Vagina (tissue), 2 donors: ENCODE measurements around the gene ITM2B. TPM values are rescaled to one million over a fixed set of nuclear protein-coding genes. Genes with fewer than 3 reads are reported as not detected.

ENCODE experiments used
- DNase-seq, 2 donors: peaks; one replicate each; pipeline ENCODE4 v3.0.0-alpha.2; 2017; ENCODE audit errors: extremely low spot score in 2 of 2
- H3K27ac ChIP-seq: fragments of 200-600 bp; sonication (generic); one replicate; pipeline ENCODE4 v1.5.1; 2019
- H3K27me3 ChIP-seq: fragments of 200-600 bp; sonication (generic); one replicate; pipeline ENCODE4 v1.5.1; 2019
- H3K36me3 ChIP-seq, 2 donors: fragments of 200-600 bp; sonication (generic); one replicate each; pipeline ENCODE4 v1.5.1; 2017 to 2019
- H3K4me1 ChIP-seq: fragments of 200-600 bp; sonication (generic); one replicate; pipeline ENCODE4 v1.5.1; 2019
- H3K4me3 ChIP-seq, 2 donors: fragments of 200-600 bp; sonication (generic); 1 replicate in 1 of 2; 2 replicates in 1 of 2; pipeline ENCODE4 v1.5.1; 2016 to 2019
- H3K9me3 ChIP-seq: fragments of 200-600 bp; sonication (generic); one replicate; pipeline ENCODE4 v1.5.1; 2019
- CTCF ChIP-seq, 3 experiments: fragments of 450-650 bp in 2 of 3; fragments of 200-600 bp in 1 of 3; sonication (generic) in 1 of 3; IDR thresholded peaks; one replicate each; pipeline ENCODE4 v1.5.1; 2017 to 2019; ENCODE audit warnings: antibody characterized with exemption in 3 of 3, mild to moderate bottlenecking in 2 of 3, moderate library complexity in 2 of 3
- POLR2A ChIP-seq, 2 donors: fragments of 450-650 bp; IDR thresholded peaks; one replicate each; pipeline ENCODE4 v1.6.1; 2017; ENCODE audit warnings: antibody characterized with exemption in 2 of 2, mild to moderate bottlenecking in 2 of 2, moderate library complexity in 2 of 2
- POLR2AphosphoS5 ChIP-seq, 2 donors: sonication (generic); formaldehyde crosslinking; IDR thresholded peaks; one replicate each; pipeline ENCODE4 v1.9.0; 2017; ENCODE audit warnings: antibody characterized with exemption in 2 of 2, mild to moderate bottlenecking in 2 of 2, low read depth in 1 of 2; ENCODE audit not compliant: insufficient read depth in 1 of 2
- intact Hi-C: fragments of 100-400 bp; cut with DNase I; formaldehyde crosslinking; loops from one replicate; pipeline ENCODE4 v1.15.1; 2023
- total RNA-seq: library from RNA; depleted of rRNA; stranded (reverse); fragments of >200 nt; gene quantifications from one replicate; pipeline ENCODE4 v1.2.3, GENCODE V29; 2016

ITM2B gene
- total RNA-seq, 1 donor from 2014 or later = 475 TPM

GRCh38 chr13:48258002-48258401, 25.0 kb downstream of the ITM2B start:
- intact Hi-C loops = no loop called here
- no peak overlapping the region for H3K4me3 ChIP-seq
- H3K36me3 ChIP-seq = peaks cover 0 to 93% of the 10 kb centered on the region in 2 donors
- H3K27me3 ChIP-seq = no peaks in the 10 kb centered on the region
- no peak for DNase-seq
- TF ChIP-seq POLR2AphosphoS5 (IDR thresholded peaks at IDR 0.05; ENCODE audit: insufficient read depth in 1 of 2, low read depth in 1 of 2) (no peak), POLR2A (IDR thresholded peaks at IDR 0.05) (no peak), CTCF (IDR thresholded peaks at IDR 0.05) (no peak)
- no peak overlapping the region for H3K27ac ChIP-seq
- H3K4me1 ChIP-seq = peaks cover 26% of the 10 kb centered on the region
- H3K9me3 ChIP-seq = no peaks in the 10 kb centered on the region

- H3K36me3 ChIP-seq = peaks cover 0 to 97% of the 10 kb centered on the region in 2 donors
- H3K9me3 ChIP-seq = no peaks in the 10 kb centered on the region
- no peak overlapping the region for H3K27ac ChIP-seq
- TF ChIP-seq POLR2AphosphoS5 (IDR thresholded peaks at IDR 0.05; ENCODE audit: insufficient read depth in 1 of 2, low read depth in 1 of 2) (no peak), CTCF (IDR thresholded peaks at IDR 0.05) (no peak), POLR2A (IDR thresholded peaks at IDR 0.05) (no peak)
- no peaks in the 10 kb centered on the region for H3K27me3 ChIP-seq
- intact Hi-C loops = no loop called here
- no peak for DNase-seq
- H3K4me1 ChIP-seq = peaks cover 29% of the 10 kb centered on the region
- no peak overlapping the region for H3K4me3 ChIP-seq
Measured at GRCh38 chr13:48258430-48258829, 25.4 kb downstream of the ITM2B start.

GRCh38 chr13:48260970-48261369, 28.0 kb downstream of the ITM2B start:
- no peaks in the 10 kb centered on the region for H3K27me3 ChIP-seq
- TF ChIP-seq POLR2AphosphoS5 (IDR thresholded peaks at IDR 0.05; ENCODE audit: insufficient read depth in 1 of 2, low read depth in 1 of 2) (no peak), POLR2A (IDR thresholded peaks at IDR 0.05) (no peak), CTCF (IDR thresholded peaks at IDR 0.05) (no peak)
- no peak overlapping the region for H3K4me3 ChIP-seq
- no peak overlapping the region for H3K27ac ChIP-seq
- no peaks in the 10 kb centered on the region for H3K9me3 ChIP-seq
- DNase-seq = no peak
- intact Hi-C loops = no loop called here
- peaks cover 0 to 95% of the 10 kb centered on the region in 2 donors for H3K36me3 ChIP-seq
- H3K4me1 ChIP-seq = peaks cover 36% of the 10 kb centered on the region

GRCh38 chr13:48263196-48263595, 30.2 kb downstream of the ITM2B start:
- no peak for DNase-seq
- Histone ChIP-seq H3K4me3 (no peak overlapping the region), H3K27me3 (no peaks in the 10 kb centered on the region), H3K27ac (no peak overlapping the region), H3K36me3 (peaks cover 0 to 73% of the 10 kb centered on the region in 2 donors), H3K9me3 (no peaks in the 10 kb centered on the region), H3K4me1 (peaks cover 41% of the 10 kb centered on the region)
- intact Hi-C loops = no loop called here
- no peak for TF ChIP-seq POLR2A (IDR thresholded peaks at IDR 0.05)
- TF ChIP-seq POLR2AphosphoS5 (IDR thresholded peaks at IDR 0.05; ENCODE audit: insufficient read depth in 1 of 2, low read depth in 1 of 2) = no peak
- no peak for TF ChIP-seq CTCF (IDR thresholded peaks at IDR 0.05)

- Histone ChIP-seq H3K4me3 (no peak overlapping the region), H3K27me3 (no peaks in the 10 kb centered on the region), H3K9me3 (no peaks in the 10 kb centered on the region), H3K27ac (no peak overlapping the region), H3K4me1 (peaks cover 32% of the 10 kb centered on the region), H3K36me3 (peaks cover 0 to 67% of the 10 kb centered on the region in 2 donors)
- no peak for DNase-seq
- no peak for TF ChIP-seq CTCF (IDR thresholded peaks at IDR 0.05)
- intact Hi-C loops = no loop called here
Measured at GRCh38 chr13:48264058-48264457, 31.1 kb downstream of the ITM2B start.
